Measurements from ENCODE around the gene RGS16.

RGS16 gene

DNA sequence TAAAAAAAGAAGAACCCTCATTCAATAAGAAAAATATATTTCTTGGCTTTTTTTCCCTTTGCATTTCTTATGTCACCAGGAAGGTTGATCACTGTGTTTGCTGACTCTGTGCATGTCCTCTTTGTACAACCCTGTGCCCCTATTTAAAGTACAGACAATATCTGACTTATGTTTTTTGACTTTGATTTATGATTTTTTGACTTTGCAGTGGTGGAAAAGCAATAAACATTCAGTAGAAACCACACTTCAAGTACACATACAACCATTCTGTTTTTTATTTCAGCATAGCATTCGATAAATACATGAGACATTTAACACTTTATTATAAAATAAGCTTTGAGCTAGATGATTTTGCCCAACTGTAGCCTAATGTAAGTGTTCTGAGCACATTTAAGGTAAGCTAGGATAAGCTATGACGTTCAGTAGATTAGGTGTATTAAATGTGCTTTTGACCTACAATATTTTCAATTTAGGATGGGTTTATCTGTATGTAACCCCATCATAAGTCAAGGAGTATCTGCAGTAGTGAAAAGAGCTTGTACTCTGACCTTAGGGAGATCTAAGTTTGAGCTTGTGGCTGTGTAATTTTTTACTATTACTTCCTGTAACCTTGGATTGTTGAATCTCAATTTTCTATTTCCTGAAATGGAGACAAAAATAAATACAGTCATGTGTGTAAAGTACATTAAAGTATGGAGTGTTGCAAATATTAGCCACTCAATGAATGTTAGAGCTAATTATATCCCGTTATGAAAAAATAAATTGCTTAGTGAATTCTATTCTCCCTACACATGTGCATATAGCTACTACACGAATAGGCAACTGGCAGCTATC lies 16.3 kb downstream of the RGS16 start:
- peak overlapping the region; percentile 93 for H3K27ac ChIP-seq (replicated peaks)
- H3K4me3 ChIP-seq (replicated peaks; ENCODE audit: insufficient read depth, low read length): peak overlapping the region; percentile 80
- DNase-seq (ENCODE audit: low read depth in 1 of 2, low spot score in 1 of 2): no peak
- no peak for TF ChIP-seq SPI1 (IDR thresholded peaks at IDR 0.05; ENCODE audit: borderline replicate concordance, low read depth)
- no peak for TF ChIP-seq POLR2AphosphoS5 (IDR thresholded peaks at IDR 0.05; ENCODE audit: low read depth)
- TF ChIP-seq, protein P1, sequence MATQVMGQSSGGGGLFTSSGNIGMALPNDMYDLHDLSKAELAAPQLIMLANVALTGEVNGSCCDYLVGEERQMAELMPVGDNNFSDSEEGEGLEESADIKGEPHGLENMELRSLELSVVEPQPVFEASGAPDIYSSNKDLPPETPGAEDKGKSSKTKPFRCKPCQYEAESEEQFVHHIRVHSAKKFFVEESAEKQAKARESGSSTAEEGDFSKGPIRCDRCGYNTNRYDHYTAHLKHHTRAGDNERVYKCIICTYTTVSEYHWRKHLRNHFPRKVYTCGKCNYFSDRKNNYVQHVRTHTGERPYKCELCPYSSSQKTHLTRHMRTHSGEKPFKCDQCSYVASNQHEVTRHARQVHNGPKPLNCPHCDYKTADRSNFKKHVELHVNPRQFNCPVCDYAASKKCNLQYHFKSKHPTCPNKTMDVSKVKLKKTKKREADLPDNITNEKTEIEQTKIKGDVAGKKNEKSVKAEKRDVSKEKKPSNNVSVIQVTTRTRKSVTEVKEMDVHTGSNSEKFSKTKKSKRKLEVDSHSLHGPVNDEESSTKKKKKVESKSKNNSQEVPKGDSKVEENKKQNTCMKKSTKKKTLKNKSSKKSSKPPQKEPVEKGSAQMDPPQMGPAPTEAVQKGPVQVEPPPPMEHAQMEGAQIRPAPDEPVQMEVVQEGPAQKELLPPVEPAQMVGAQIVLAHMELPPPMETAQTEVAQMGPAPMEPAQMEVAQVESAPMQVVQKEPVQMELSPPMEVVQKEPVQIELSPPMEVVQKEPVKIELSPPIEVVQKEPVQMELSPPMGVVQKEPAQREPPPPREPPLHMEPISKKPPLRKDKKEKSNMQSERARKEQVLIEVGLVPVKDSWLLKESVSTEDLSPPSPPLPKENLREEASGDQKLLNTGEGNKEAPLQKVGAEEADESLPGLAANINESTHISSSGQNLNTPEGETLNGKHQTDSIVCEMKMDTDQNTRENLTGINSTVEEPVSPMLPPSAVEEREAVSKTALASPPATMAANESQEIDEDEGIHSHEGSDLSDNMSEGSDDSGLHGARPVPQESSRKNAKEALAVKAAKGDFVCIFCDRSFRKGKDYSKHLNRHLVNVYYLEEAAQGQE (IDR thresholded peaks at IDR 0.05; ENCODE audit: insufficient replicate concordance, low read depth): no peak
- no peak for TF ChIP-seq GABPA (IDR thresholded peaks at IDR 0.05; ENCODE audit: low read depth)
- TF ChIP-seq, protein P2, sequence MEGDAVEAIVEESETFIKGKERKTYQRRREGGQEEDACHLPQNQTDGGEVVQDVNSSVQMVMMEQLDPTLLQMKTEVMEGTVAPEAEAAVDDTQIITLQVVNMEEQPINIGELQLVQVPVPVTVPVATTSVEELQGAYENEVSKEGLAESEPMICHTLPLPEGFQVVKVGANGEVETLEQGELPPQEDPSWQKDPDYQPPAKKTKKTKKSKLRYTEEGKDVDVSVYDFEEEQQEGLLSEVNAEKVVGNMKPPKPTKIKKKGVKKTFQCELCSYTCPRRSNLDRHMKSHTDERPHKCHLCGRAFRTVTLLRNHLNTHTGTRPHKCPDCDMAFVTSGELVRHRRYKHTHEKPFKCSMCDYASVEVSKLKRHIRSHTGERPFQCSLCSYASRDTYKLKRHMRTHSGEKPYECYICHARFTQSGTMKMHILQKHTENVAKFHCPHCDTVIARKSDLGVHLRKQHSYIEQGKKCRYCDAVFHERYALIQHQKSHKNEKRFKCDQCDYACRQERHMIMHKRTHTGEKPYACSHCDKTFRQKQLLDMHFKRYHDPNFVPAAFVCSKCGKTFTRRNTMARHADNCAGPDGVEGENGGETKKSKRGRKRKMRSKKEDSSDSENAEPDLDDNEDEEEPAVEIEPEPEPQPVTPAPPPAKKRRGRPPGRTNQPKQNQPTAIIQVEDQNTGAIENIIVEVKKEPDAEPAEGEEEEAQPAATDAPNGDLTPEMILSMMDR (IDR thresholded peaks at IDR 0.05; ENCODE audit: insufficient read depth, low read length): no peak
- H3K27me3 ChIP-seq (ENCODE audit: insufficient read depth, poor library complexity, severe bottlenecking): no peaks in the 10 kb centered on the region

DNA sequence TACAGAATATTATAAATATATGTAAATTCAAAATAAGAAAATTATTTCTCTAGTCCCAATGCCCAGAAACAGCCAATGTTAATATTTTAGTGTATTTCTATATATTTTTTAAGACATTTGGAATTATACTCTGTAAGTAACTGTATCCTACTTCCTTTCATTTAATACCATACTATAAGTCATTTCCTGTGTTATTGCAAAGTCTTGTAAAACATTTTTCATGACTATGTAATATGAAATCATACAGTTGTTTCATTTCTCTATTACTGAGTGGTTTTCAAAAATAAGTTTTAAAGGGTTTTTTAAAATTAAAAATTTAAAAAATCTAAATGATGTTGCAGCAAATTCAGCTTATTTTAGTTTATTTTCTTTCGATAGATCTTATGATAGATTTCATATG lies 17.1 kb downstream of the RGS16 start:
- no peak for DNase-seq (ENCODE audit: low read depth in 1 of 2, low spot score in 1 of 2)
- TF ChIP-seq, protein P1 (IDR thresholded peaks at IDR 0.05; ENCODE audit: insufficient replicate concordance, low read depth): no peak
- TF ChIP-seq GABPA (IDR thresholded peaks at IDR 0.05; ENCODE audit: low read depth): no peak
- TF ChIP-seq, protein P2 (IDR thresholded peaks at IDR 0.05; ENCODE audit: insufficient read depth, low read length): no peak

DNA sequence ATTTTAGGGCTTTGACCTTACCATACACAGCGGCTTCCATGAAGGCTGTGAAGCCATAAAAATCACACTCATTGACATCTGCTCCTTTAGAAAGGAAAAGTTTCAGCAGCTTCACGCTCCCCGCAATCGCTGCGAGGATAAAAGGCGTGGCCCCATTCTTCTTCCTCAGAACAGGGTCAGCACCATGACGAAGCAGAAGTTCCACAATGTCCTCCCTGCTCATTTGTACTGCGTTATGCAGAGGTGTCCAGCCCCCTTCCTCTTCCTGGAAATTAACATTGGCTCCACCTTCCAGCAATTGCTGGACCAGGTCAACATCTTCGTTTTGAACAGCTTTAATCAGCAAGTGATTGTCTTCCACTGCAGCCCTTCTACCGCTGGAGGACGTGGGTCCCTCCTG lies 17.8 kb downstream of the RGS16 start:
- no peak for DNase-seq (ENCODE audit: low read depth in 1 of 2, low spot score in 1 of 2)
- no peak overlapping the region for H3K4me3 ChIP-seq (replicated peaks; ENCODE audit: insufficient read depth, low read length)
- no peaks in the 10 kb centered on the region for H3K27me3 ChIP-seq (ENCODE audit: insufficient read depth, poor library complexity, severe bottlenecking)
- no peak for TF ChIP-seq GABPA (IDR thresholded peaks at IDR 0.05; ENCODE audit: low read depth)
- TF ChIP-seq POLR2AphosphoS5 (IDR thresholded peaks at IDR 0.05; ENCODE audit: low read depth): no peak
- TF ChIP-seq, protein P2 (IDR thresholded peaks at IDR 0.05; ENCODE audit: insufficient read depth, low read length): no peak
- TF ChIP-seq, protein P1 (IDR thresholded peaks at IDR 0.05; ENCODE audit: insufficient replicate concordance, low read depth): no peak
- TF ChIP-seq SPI1 (IDR thresholded peaks at IDR 0.05; ENCODE audit: borderline replicate concordance, low read depth): no peak
- no peak overlapping the region for H3K27ac ChIP-seq (replicated peaks)

More for the DNA sequence above, 17.1 kb downstream of the RGS16 start:
- Histone ChIP-seq H3K27me3 (ENCODE audit: insufficient read depth, poor library complexity, severe bottlenecking) (no peaks in the 10 kb centered on the region), H3K4me3 (replicated peaks; ENCODE audit: insufficient read depth, low read length) (no peak overlapping the region), H3K27ac (replicated peaks) (no peak overlapping the region)
